ENCODE measurements around the gene MCTP1.

MCTP1 gene

DNA sequence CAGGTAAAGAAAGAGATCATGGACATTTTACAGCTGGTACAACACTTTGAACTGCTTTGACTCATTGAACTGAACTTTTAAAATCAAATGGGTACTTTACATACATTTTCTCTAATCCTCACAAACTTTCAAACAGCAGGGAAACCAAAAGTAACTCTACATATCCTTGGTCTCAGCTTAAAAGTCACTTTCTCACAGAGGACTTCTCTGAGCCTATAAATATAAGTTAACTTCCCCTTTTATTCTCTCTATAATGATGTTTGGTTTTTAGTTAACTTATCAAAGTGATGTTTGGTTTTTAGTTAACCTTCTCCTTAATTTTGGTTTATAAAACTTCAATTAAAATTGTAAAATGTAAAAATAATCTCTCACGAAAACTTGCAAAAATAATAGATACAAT, 209.8 kb downstream of the MCTP1 start:
- no peak for DNase-seq (ENCODE audit: low read depth, low spot score)

DNA sequence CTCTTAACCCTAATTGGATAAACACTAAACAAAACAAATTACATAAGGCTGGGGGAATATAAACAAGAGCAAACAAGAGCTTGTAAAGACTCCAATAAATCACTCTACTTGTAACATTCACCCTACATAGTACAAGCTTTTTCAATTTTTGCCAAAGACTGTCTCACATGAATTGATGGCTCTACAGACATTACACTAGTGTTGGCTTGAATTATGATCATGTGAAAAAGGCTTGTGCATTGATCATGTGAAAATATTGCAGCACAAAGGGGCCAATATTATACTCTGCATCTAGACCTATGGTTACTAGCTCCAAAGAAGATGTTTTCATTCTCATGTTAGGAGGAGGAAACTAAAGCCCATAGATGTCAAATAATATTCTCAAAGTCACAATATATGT, 212.6 kb downstream of the MCTP1 start:
- no peak for DNase-seq (ENCODE audit: low read depth, low spot score)

DNA sequence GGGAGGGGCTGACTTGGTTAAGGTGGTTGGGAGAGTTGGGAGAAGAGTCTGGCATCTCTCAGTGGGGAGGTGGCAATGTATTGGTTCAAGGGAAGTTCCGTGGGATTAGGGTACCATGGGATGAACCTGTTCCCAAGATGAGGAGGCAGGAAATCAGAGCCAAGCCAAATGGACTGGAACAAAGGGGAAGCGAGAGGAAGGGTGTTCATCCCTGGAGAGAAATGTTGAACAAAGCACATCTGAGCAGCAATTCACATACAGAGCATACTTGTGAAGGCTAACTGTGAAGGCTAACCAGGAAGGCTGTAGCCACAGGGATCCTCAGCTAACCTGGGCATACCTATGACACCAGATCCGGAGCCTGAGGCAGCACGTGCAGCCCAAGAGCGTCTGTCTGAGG, 214.0 kb downstream of the MCTP1 start:
- DNase-seq (ENCODE audit: low read depth, low spot score), result no peak

DNA sequence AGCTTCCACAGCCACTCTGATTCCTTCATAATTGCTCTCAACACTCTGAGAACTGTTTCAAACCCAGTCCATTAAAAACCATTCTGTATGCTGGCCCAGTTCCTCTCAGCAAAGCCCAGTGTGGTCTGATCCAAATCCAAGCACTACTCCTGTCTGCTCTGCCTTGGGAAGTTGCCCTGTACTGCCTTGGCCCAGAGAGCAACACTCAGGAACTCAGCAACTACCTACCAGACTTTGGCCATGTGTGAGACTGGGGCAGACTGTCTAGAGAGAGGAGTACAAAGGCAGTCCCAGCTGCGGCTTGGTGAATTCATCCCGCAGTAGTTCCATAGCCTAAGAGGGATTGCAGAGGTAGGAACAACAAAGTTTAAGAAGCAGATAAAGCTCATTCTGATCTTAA, 214.4 kb downstream of the MCTP1 start:
- DNase-seq (ENCODE audit: low read depth, low spot score), result no peak

DNA sequence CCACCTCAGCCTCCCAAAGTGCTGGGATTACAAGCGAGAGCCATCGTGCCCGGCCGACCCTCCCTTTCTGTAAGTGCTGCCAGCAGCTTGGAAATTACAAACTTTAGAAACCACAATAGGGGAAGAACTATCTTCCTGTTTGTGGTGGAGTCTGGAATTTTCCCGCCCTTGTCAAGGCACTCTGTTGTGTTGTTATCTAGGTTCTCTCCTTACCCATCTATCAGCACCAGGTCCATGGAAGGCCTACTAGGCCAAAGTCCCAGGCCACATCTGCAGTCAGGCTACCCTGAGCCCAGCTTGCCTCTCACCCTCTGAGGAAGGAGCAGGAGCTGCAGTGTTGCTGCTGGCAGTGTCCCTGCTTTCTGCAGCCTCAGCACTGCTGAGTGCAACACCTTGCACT, 214.9 kb downstream of the MCTP1 start:
- DNase-seq (ENCODE audit: low read depth, low spot score), result no peak

- DNase-seq (ENCODE audit: low read depth, low spot score), result no peak
Observed at GRCh38 chr5:95069021-95069420, 215.9 kb downstream of the MCTP1 start.

DNA sequence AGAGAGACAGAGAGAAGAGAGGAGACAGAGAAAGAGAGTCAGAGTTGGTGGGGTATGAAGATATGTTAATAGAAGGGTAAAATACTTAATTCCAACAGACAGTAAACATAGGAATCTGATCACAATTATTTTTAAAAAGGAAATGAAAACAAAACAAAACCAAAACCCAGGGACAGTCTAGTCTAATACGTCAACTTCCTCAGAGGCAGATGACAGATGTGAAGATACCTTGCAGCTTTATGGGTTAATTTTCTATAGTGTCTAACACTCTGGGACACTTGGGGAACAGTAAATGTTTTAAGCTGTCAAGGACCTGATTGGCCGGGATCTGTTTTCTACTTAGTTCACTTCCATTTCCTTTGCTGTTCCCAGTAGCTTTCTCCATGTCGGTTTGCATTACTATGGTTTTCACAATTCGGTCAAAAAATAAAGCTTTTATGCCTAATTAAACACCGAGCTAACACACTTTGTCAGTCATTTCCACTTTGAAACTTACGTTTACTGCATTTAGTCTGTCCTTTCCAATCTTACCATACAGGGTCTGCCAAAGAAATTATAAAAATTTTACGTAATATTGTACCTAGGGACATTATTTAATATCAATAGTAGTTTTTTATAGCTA, 216.5 kb downstream of the MCTP1 start:
- DNase-seq (ENCODE audit: low read depth, low spot score), result no peak

DNA sequence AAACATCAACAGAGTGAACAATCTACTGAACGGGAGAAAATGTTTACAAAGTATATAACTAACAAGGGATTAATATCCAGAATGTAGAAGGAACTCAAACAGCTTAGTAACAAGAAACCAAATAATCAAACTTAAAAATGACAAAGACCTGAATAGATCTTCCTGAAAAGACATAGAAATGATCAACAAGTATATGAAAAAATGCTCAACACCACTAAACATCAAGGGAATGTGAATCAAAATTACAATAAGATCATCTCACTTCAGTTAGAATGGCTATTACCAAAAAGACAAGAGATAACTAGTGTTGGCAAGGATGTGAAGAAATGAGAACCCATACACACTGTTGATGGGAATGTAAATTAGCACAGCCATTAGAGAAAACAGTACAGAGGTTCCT, 218.8 kb downstream of the MCTP1 start:
- DNase-seq (ENCODE audit: low read depth, low spot score), result no peak

DNA sequence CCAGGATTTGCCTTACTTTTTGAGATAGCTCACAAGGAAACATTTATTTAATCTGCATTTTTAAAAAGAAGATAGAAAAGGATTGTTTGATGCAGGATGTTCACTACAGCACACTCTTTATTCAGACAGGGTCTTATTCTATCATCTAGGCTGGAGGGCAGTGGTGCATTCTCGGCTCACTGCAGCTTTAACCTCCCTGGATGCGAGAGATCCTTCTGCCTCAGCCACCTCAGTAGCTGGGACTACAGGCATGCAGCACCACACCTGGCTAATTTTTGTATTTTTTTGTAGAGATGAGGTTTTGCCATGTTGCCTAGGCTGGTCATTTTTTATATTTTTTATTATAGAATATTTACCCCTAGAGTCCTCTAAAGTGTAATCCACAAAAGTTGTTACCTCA, 221.4 kb downstream of the MCTP1 start:
- DNase-seq (ENCODE audit: low read depth, low spot score), result no peak

DNA sequence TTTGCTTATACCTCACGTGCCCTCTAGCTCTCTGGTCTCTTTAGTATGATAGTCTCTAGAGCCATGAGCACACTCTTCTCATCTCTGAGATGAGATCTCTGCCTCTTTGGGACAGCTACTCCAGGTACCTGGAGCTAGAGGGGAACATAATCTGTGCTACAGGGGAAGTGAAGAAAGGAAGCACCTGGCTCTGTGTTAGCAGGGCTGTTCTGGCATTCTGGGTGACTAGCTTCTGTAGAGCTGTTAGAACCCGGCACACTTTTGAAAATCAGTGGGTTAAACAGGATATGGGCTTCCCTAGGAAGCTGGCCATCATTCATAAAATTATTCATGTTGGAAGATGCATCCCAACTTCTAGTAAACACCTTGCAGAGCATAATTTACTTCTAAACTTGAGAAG, 224.8 kb downstream of the MCTP1 start:
- no peak for DNase-seq (ENCODE audit: low read depth, low spot score)

- no peak for DNase-seq (ENCODE audit: low read depth, low spot score)
Observed at GRCh38 chr5:95059636-95060035, 225.3 kb downstream of the MCTP1 start.

DNA sequence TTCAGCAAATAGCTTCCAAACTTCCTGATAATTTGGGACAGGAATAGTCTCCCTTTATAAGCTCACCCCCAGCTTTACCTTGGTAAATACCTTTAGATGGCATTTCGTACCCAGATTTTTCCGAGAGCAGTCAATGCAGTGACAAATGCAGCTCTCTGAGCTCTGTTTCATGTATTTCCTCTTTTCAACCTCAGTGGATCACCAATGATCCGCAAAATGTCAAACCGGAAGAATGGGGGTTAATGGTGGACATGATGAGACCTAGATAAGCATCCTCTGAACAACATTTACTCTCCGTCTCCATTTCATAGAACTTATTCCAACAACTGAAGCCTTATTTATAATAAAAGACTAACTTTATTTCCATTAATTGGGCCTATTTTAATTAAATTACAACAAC, 227.3 kb downstream of the MCTP1 start:
- DNase-seq (ENCODE audit: low read depth, low spot score), result no peak

DNA sequence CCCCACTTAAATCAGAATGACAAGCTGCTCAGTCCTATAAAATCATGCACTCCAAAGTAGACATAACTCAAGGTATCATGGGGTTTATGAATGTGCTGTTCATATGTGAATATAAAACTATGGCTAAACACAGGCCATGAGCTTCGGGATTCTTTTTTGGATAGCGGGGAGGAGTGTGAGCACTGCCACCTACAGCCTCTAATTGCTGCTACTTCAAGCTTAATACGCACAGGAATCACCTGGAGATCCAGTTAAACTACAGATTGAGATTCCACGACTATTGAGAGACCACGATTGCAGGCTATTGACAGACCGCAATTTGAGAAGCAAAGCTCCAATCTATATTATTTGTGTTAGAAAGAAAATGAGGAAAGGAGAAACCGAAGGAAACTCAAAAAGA, 231.6 kb downstream of the MCTP1 start:
- DNase-seq (ENCODE audit: low read depth, low spot score), result no peak

DNA sequence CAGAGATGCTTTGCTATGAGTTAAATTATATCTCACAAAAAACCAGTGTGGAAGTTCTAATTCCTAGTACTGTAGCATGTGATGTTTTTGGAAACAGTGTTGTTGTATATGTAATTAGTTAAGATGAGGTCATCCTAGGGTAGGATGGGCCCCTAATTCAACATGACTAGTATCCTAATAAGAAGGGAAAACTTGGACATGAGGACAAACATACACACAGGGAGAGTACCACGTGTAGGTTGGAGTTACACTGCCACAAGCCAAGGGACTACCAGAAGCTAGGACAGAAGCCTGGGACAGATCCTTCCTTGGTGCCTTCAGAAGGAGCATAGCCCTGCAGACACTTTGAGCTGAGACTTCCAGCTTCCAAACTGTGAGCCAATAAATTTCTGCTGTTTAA, 234.2 kb downstream of the MCTP1 start:
- no peak for DNase-seq (ENCODE audit: low read depth, low spot score)

DNA sequence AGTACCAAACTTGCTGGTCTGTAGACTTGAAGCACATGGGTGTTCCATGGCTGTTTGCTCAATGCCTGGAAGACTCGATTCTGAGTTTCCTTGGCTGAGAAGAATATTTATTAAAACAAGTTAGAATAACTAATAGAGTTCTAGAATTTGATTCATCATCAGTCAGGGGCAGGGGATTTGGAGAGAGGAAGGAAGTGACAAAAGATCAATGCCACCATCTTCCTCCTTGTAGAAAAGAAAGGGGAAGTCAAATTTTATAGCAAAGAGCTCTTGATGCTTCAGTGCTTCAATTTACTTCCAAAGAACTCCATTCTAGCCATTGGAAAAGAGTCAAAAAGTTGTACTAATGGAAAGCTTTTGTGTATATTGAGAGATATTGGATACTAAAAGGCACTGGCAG, 236.3 kb downstream of the MCTP1 start:
- DNase-seq (ENCODE audit: low read depth, low spot score), result no peak

- DNase-seq (ENCODE audit: low read depth, low spot score), result no peak
Observed at GRCh38 chr5:95045181-95045965, 239.5 kb downstream of the MCTP1 start.

DNA sequence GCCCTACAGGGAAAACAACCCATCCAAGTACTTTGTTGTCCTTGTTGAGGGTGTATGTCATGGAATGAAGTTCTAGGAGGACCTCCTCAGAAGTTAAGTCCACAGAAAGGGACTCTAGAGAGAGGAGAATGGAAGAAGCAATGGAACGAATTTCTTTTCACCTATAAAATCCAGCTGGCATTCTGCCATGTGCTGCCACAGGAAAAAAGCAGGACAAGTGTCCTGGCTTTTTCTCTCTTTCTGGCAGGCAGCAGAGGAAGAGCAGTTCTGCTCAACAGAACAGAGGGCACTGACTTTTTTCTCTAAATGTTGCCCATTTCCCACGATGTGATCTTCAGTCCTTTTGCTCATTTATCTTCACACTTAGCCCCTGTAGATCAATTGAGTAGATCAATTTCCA, 240.8 kb downstream of the MCTP1 start:
- no peak for DNase-seq (ENCODE audit: low read depth, low spot score)

- no peak for DNase-seq (ENCODE audit: low read depth, low spot score)
Observed at GRCh38 chr5:95043648-95044047, 241.2 kb downstream of the MCTP1 start.

- DNase-seq (ENCODE audit: low read depth, low spot score), result no peak
Observed at GRCh38 chr5:95043234-95043633, 241.7 kb downstream of the MCTP1 start.

GRCh38 chr5:95042037-95042436, 242.9 kb downstream of the MCTP1 start:
- no peak for DNase-seq (ENCODE audit: low read depth, low spot score)

- no peak for DNase-seq (ENCODE audit: low read depth, low spot score)
Observed at GRCh38 chr5:95035891-95036685, 248.8 kb downstream of the MCTP1 start.

- DNase-seq (ENCODE audit: low read depth, low spot score), result no peak
Observed at GRCh38 chr5:95032801-95033200, 252.1 kb downstream of the MCTP1 start.

Measured in astrocyte of the hippocampus (primary cell).